Lower lobe of right lung (tissue), 2 donors: Measurements from ENCODE around the gene OR4A15. TPM values are rescaled to one million over a fixed set of nuclear protein-coding genes. Genes with fewer than 3 reads are reported as not detected.

Source experiments
- ATAC-seq, 2 donors: fragments of 200-7000 bp; cut with Tn5 transposase; one replicate each; pipeline ENCODE4 v1.9.1; 2020 to 2022; ENCODE audit warnings: mild to moderate bottlenecking in 2 of 2, moderate library complexity in 2 of 2
- DNase-seq: peaks from one replicate; pipeline ENCODE4 v3.0.0-alpha.2; 2020
- H3K27ac ChIP-seq: fragments of 200-600 bp; one replicate; pipeline ENCODE4 v1.8.0; 2022
- H3K27me3 ChIP-seq: fragments of 200-600 bp; one replicate; pipeline ENCODE4 v1.8.0; 2022; ENCODE audit warnings: low read depth
- H3K36me3 ChIP-seq: fragments of 200-600 bp; one replicate; pipeline ENCODE4 v1.8.0; 2022; ENCODE audit warnings: mild to moderate bottlenecking
- H3K4me1 ChIP-seq: fragments of 200-600 bp; one replicate; pipeline ENCODE4 v1.8.0; 2022
- H3K4me3 ChIP-seq: fragments of 200-600 bp; one replicate; pipeline ENCODE4 v1.8.0; 2022; ENCODE audit warnings: mild to moderate bottlenecking
- H3K9me3 ChIP-seq: fragments of 200-600 bp; one replicate; pipeline ENCODE4 v1.8.0; 2022
- intact Hi-C: fragments of 100-400 bp; cut with DNase I; formaldehyde crosslinking; loops from one replicate; pipeline ENCODE4 v1.11.0; 2022
- total RNA-seq: library from RNA; stranded (reverse); fragmentation: NEBNext Ultra II Directional; extraction: Animal tissue kit (Norgen Biotek cat#: 25700); gene quantifications from one replicate; pipeline ENCODE4 v1.2.1, GENCODE V29; 2021
- TF ChIP-seq, protein P1 (sequence below): fragments of 200-600 bp; IDR thresholded peaks from one replicate; pipeline ENCODE4 v1.8.0; 2022; ENCODE audit warnings: antibody characterized with exemption, mild to moderate bottlenecking
- donor health status: DM: no; HTN: yes; CAD: no; lungs with severe emphysema.

Gene OR4A15
- total RNA-seq, 1 donor from 2014 or later = not detected

DNA sequence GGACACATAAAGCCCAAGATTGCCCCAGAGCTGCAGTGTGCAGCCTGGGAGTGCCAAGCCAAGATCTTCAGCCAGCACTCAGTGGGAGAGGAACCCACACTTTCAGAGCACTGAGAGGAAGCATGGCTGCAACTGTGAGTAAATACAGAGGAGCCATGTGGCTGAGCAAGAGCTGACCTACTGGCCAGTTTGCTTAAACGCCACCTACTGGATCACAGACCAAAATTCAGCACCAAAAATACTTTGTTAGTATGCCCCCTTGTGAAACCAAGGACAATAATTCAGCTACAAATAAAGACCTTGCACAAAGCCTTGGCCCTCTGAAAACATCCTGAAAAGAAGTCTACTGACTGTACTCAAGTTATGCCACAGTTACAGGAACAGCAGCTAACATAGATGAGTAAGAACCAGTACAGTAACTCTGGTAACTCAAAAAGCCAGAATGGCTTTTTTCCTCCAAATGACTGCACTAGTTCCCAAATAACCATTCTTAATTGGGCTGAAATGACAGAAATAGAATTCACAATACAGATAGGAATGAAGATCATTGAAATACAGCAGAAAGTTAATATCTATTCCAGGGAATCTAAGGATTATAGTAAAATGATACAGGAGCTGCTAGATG, 10.1 kb upstream of the OR4A15 start:
- ATAC-seq (no peak), DNase-seq (no peak)
- Histone ChIP-seq H3K27me3 (no peaks in the 10 kb centered on the region), H3K36me3 (no peaks in the 10 kb centered on the region), H3K9me3 (no peaks in the 10 kb centered on the region), H3K27ac (no peak overlapping the region), H3K4me3 (no peak overlapping the region), H3K4me1 (no peaks in the 10 kb centered on the region)
- TF ChIP-seq, protein P1, sequence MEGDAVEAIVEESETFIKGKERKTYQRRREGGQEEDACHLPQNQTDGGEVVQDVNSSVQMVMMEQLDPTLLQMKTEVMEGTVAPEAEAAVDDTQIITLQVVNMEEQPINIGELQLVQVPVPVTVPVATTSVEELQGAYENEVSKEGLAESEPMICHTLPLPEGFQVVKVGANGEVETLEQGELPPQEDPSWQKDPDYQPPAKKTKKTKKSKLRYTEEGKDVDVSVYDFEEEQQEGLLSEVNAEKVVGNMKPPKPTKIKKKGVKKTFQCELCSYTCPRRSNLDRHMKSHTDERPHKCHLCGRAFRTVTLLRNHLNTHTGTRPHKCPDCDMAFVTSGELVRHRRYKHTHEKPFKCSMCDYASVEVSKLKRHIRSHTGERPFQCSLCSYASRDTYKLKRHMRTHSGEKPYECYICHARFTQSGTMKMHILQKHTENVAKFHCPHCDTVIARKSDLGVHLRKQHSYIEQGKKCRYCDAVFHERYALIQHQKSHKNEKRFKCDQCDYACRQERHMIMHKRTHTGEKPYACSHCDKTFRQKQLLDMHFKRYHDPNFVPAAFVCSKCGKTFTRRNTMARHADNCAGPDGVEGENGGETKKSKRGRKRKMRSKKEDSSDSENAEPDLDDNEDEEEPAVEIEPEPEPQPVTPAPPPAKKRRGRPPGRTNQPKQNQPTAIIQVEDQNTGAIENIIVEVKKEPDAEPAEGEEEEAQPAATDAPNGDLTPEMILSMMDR = no peak
- intact Hi-C loops = no loop called here

- no peaks in the 10 kb centered on the region for H3K4me1 ChIP-seq
- no peaks in the 10 kb centered on the region for H3K36me3 ChIP-seq
- DNase-seq (no peak), ATAC-seq (no peak)
- H3K4me3 ChIP-seq = no peak overlapping the region
- no peaks in the 10 kb centered on the region for H3K9me3 ChIP-seq
- no peaks in the 10 kb centered on the region for H3K27me3 ChIP-seq
- intact Hi-C loops = no loop called here
- no peak overlapping the region for H3K27ac ChIP-seq
- TF ChIP-seq, protein P1 = no peak
Observed at GRCh38 chr11:55401011-55401410, 33.2 kb downstream of the OR4A15 start.

Other genes with a start within 250 kb of the OR4A15 start
- not detected for gene TRIM48, start 105.8 kb upstream of the OR4A15 start, total RNA-seq
- not detected for gene OR4A16, start 24.8 kb upstream of the OR4A15 start, total RNA-seq
- not detected for gene OR4C15, start 186.5 kb downstream of the OR4A15 start, total RNA-seq
- not detected for gene OR4C16, start 204.2 kb downstream of the OR4A15 start, total RNA-seq
- gene OR4C11, start 239.7 kb downstream of the OR4A15 start, total RNA-seq = not detected